K562 (cell line): ENCODE data around the gene SLC1A4. TPM values are rescaled to one million over a fixed set of nuclear protein-coding genes. Genes with fewer than 3 reads are reported as not detected.

Experiments used
- KDM4B ChIP-seq, 2 experiments: fragments of 450-650 bp in 1 of 2; sonication (generic) in 1 of 2; IDR thresholded peaks; 2 replicates each; pipeline ENCODE4 v1.6.1; 2016 to 2017; ENCODE audit warnings: borderline replicate concordance in 2 of 2, antibody characterized with exemption in 1 of 2, low read depth in 1 of 2, mild to moderate bottlenecking in 1 of 2
- MEIS2 ChIP-seq: fragments of 450-650 bp; IDR thresholded peaks from 2 replicates; pipeline ENCODE4 v1.6.1; 2014; ENCODE audit warnings: mild to moderate bottlenecking; ENCODE audit not compliant: partially characterized antibody
- NFXL1 ChIP-seq: fragments of 450-650 bp; formaldehyde crosslinking; IDR thresholded peaks from 2 replicates; pipeline ENCODE4 v1.4.0; 2021; ENCODE audit warnings: mild to moderate bottlenecking
- RREB1 ChIP-seq: fragments of 250-450 bp; sonication (Bioruptor Pico); IDR thresholded peaks from 2 replicates; pipeline ENCODE4 v1.4.0; 2020
- ZNF263 ChIP-seq: sonication (generic); formaldehyde crosslinking; IDR thresholded peaks from 2 replicates; pipeline ENCODE4 v1.8.0; 2022; ENCODE audit warnings: mild to moderate bottlenecking, missing genetic modification reagents, borderline replicate concordance
- ZNF324 ChIP-seq: fragments of 250-450 bp; sonication (Bioruptor Pico); IDR thresholded peaks from 2 replicates; pipeline ENCODE4 v1.4.0; 2020; ENCODE audit warnings: mild to moderate bottlenecking
- polyA plus RNA-seq, 8 experiments: library from polyadenylated mRNA; depleted of rRNA in 4 of 8; stranded (reverse) in 5 of 8; unstranded in 3 of 8; fragments of >200 nt; fragmentation: Nextera tagmentation in 2 of 8; fragmentation: Illumina TruSeq in 1 of 8; extraction: Ambion mirVana in 2 of 8; extraction: Trizol in 1 of 8; gene quantifications; 2 replicates each; pipeline versions ENCODE4 v1.2.1 to v1.2.3, GENCODE V29; 2011 to 2014; ENCODE audit warnings: inconsistent platforms in 1 of 8, missing spikeins in 1 of 8
- total RNA-seq, 7 experiments: library from RNA; depleted of rRNA in 6 of 7; stranded (reverse); fragments of >200 nt in 6 of 7; fragmentation: Illumina TruSeq in 2 of 7; extraction: Trizol in 2 of 7; gene quantifications; 2 replicates each; pipeline versions ENCODE4 v1.2.1 to v1.2.3, GENCODE V29; 2011 to 2021; ENCODE audit warnings: low replicate concordance in 1 of 7
- TF ChIP-seq, protein P1 (sequence below): fragments of 250-450 bp; sonication (Bioruptor Pico); IDR thresholded peaks from 2 replicates; pipeline ENCODE4 v1.5.0; 2020; ENCODE audit warnings: mild to moderate bottlenecking, borderline replicate concordance

The SLC1A4 gene
- total and polyA plus RNA-seq, 9 of the 15 experiments (the other 6 are each of a cell fraction or from before 2014, with no cell fraction given), result 4.4 to 24.0 (median 10.9) TPM

- TF ChIP-seq RREB1 (no peak), NFXL1 (CRISPR knock-in tag) (no peak), ZNF263 (CRISPR knock-in tag) (no peak), ZNF324 (CRISPR knock-in tag) (no peak), KDM4B (IDR thresholded peaks at IDR 0.05; ENCODE audit: borderline replicate concordance in 2 of 2, low read depth in 1 of 2) (no peak), MEIS2 (peak; percentile 13)
- TF ChIP-seq, protein P1, sequence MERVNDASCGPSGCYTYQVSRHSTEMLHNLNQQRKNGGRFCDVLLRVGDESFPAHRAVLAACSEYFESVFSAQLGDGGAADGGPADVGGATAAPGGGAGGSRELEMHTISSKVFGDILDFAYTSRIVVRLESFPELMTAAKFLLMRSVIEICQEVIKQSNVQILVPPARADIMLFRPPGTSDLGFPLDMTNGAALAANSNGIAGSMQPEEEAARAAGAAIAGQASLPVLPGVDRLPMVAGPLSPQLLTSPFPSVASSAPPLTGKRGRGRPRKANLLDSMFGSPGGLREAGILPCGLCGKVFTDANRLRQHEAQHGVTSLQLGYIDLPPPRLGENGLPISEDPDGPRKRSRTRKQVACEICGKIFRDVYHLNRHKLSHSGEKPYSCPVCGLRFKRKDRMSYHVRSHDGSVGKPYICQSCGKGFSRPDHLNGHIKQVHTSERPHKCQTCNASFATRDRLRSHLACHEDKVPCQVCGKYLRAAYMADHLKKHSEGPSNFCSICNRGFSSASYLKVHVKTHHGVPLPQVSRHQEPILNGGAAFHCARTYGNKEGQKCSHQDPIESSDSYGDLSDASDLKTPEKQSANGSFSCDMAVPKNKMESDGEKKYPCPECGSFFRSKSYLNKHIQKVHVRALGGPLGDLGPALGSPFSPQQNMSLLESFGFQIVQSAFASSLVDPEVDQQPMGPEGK (CRISPR knock-in tag), result no peak
Observed at GRCh38 chr2:64987001-64987955, 1.9 kb upstream of the SLC1A4 start (continued).
